HG03457 (cell line): ENCODE data around the gene ZNF692.

Experiments
- ATAC-seq: cut with Tn5 transposase; IDR thresholded peaks from one replicate; pipeline ENCODE4 v1.9.1; 2021; ENCODE audit warnings: moderate number of reproducible peaks; ENCODE audit not compliant: unreplicated experiment

Gene ZNF692

DNA sequence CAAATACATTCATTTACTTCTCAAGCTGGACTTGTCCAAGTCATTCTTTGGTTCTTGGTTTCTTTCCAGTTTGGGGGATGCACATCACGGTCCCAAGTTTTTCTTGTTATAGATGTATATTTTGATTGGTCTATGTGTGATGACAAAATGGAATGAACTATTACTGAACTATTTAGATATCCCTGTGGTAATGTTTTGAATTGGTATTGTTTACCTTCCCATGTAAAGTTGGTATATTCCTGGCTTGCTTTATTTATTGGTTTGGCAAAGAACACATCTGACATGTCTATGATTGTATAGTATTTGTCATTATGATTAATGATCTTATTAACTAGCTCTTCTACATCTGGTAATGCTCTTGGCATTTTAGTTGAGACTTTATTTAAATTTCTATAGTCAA, 22.4 kb upstream of the ZNF692 start:
- ATAC-seq: no peak

DNA sequence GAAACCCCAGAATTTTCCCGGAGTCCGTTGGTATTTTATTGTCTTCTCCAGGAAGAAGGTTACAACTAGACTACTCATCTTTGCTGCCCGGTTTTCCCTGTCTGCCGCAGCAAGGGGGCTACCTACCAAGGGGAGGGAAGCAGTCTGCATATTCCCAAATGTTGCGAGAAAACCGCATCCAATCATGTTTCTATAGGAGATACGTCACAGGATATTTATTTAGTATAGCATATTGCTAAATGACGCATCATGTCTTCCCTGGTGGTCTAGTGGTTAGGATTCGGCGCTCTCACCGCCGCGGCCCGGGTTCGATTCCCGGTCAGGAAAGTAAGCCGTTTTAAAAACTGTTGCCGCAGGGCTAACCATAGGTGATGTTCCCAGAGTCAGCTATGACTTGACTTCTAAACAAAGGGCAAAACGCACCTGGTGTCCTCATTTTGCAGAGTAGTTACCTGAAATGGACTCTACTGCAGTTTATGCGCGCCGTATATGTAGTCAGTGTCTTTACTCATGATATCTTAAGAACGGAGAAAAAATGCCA, 15.2 kb upstream of the ZNF692 start:
- ATAC-seq: peak; percentile 62

DNA sequence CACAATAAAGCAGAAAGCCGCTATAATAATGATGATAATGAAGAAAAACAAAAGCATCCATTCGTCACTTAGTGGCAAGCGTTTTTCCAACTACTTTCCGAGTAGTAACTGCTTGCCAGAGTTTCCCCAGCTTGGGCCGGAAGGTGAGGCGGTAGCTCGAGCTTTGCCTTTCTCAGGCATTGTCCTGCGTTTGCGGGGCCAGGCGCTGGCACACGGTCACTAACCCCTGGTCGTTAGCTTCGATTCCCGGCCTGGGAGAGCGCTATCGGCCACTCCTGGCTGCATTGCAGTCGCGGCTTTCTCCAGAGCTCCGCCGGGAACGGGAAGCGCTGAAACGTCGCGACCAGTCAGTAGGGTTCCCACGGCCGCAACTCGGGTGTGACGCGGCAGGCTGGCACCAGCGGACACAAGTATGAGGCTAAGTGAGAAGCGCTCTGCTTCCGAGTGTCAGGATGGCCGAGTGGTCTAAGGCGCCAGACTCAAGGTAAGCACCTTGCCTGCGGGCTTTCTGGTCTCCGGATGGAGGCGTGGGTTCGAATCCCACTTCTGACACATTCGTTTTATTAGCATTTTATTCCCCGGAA, 14.6 kb upstream of the ZNF692 start:
- peak; percentile 68 for ATAC-seq

DNA sequence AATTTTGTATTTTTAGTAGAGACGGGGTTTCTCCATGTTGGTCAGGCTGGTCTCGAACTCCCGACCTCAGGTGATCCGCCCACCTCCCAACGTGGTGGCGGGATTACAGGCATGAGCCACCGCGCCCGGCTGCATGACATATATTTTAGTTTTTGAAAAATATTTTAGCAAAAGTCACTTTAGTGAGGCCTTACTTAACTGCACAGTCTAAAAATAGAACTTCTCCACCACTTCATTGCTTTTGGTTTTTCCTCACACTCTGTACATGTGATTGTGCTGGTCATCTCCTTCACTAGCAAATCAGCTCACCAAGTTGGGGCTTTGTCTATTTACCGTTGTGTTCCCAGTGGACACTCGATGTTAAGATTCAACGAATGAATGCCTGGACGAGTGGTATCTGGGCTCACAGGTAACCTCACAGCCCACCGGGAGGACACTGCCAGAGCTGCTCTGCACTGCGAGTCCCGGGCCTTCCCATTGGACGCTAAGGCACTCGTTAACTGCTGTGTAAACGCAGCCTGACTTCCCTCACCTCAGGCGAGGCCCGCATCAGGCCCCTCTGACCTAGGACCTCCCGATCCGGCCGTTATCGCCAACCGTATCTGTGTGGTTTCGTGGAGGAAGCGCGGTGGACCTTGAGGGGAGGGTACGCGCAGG, 14.0 kb upstream of the ZNF692 start:
- peak; percentile 22 for ATAC-seq

DNA sequence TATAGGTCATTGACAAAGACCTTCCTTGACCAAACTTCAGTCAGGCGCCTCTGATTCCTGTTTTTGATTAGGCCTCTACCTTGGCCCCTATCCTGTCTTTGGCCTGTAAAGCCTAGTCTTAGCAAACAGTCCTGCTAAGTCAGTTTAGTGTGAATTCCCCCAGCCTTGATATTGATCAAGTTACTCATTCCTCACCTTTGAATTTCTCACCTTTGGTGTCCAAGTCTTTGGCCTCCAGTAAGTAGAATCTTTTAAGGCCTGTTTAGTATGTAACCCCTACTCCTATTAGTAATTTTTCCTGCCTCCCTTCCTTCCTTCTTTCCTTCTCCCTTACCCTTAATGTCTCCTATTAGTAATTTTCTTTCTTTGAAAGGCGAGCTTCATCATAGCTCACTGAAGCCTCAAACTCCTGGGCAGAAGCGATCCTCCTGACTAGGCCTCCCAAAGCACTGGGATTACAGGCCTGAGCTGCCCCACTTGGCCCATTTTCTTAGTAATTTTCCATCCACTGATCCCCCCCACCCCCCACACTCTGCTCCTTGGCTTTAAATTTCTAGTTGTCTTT, 13.0 kb upstream of the ZNF692 start:
- ATAC-seq: no peak

DNA sequence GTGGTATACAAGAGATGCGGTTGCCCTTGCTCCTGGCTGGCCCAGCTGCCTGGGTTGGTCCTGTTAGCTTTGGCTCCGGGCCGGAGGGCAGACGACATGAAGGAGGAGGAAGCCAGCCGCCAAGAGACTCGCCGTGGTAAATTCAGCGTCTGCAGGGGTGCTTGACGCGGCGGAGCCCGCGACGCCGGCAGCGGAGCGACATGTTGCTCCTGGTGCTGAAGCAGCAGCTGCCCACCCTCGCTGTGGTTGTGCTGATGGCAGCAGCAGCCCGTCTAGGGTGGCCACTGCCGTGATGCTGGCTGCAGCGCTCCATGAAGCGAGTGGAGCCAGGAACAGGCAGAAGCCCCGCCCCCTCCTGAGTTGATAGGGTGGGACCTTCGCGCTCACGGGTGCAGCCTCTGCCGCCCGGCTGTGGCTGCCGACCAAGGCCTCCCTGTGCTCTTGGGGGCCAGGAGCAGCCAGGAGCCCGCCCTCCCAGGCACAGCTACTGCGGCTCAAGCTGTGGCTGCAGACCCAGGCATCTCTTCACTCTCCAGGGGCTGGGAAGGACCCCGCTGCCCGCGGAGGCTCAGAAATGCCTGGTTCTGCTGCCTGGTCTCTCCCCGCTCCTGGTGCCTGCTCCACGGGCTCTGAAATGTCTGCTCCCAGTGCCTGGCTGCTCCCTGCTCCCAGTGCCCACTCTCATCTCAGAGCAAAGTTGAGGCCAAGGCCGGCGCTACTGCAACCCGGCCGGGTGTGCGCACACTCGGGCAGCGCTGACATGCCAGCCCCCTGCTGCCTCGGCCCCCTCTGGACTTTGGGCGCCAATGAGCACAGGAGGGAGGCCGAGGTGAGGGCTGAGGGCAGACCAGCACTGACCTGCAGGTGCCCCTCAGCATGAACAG, 4.4 kb upstream of the ZNF692 start:
- ATAC-seq: peak; percentile 47

DNA sequence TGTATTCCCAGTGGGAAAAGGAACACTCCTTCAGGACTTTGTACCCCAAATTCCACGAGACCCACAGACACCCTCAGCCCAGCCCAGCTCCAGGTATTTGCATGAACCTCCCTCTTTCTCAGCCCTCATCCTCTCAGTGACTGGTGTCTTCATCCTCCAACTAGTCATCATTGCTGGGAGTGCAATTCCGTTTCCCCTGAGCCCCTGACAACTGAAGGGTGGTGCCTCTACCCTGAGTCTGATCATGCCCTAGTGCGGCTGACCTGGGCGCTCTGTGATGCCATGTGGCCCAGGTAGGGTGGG, 3.8 kb upstream of the ZNF692 start:
- peak; percentile 0 for ATAC-seq

DNA sequence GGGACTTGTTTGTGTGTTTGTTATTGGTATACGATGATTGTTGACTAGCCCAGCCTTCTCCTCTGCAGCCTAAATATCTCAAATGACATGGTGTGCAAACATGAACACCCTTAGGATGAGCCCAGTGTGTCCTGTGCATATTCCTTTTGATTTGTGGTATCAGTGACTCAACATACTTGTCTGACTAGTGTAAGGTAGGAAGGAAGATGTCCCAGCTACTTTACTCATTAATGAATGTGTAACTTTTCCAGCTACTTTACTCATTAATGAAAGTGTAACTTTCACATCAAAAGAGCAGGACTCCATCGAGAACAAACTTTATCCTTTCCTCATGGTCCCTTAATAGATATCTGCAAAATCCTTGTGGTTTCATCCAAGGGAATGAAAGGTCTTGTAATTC, 2.7 kb upstream of the ZNF692 start:
- ATAC-seq: no peak

DNA sequence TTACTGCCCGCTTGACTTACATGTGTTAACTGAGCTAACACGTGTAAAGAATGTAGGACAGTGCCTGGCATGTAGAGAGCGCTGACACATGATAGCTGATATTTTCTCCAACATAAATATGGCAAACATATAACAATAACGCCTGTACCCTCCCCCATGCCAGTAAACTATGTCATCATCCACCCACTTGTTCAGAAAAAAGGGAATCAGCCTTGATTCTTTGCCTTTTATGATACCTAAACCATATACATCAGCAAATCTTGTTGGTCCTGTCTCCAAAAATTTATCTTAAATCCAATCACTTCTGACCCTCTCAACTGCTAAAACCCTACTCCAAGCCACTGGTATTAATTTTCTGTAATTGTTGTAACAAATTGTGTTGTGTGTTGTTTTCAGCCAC, 1.1 kb upstream of the ZNF692 start:
- no peak for ATAC-seq

DNA sequence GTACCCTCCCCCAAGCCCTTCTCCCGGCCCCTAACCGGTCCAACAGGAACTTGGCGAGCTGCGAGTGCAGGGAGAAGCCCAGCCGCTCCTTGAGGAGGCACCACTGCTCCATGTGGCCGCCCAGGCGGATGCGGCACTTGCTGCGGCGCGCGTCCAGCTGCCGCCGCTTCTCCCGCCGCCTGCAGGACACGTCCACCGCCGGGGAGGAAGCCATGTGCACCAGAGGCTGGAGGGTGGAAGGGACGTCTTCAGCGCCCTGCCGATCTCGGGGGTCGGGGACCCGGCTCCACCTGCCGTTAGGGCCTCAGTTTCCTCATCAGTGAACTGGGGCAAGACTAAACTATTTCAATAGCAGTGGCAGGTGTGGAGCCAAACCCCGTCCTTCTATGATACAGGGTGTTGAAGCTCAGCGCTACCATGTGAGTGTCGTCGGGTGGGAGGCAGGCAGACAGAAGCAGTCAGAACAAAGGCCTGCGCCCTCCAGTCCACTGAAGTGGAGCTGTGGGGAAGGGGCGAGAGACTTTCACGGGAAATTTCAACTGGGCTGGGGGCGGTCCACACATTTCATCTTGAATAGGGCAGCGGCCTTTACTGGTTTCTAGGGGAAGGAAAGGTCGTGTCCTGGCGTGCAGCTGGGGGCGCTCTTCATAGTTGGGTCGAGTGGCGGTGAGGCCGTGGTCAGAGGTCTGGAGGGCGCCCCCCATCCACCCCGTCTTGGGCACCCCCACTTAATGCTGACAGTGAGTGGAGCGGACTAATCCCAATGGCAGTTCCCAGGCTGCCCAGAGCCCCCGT, 592 bp downstream of the ZNF692 start:
- ATAC-seq: peak; percentile 23

DNA sequence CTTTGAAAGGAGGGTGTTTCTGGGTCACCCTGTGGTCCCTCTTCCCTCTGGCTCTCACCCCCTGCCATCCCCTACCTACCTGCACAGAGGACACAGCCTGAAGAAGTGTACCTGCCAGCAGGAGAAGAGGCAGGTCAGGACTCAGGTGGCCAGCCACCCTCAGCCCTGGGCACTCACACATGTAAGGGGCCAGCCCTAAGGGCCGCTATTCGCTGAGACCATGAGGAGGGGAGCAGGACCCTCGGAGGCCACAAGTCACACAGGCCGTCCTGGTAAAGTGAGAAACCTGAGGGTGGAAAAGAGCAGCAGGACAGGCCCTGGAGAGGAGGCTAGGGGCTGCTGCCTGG, 1.2 kb downstream of the ZNF692 start:
- ATAC-seq: no peak

DNA sequence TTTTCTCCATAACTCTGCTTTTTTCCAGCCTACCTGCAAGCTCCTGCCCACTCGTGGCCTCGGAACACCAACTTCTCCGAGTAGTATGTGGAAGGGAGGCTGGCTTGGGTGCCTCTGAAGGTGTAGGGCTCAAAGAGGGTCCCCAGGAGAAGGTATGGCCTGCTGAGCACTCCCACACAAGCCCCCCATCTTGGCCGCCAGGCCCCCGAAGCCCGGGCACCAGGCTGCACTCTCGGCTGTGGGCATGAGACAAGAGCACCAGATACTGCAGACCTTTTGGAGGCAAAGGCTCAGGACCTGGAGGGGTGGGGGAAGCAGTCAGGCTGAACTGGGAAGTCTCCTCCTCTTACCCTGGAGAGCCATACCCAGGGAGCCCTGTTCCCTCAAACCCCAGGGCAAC, 1.7 kb downstream of the ZNF692 start:
- no peak for ATAC-seq

DNA sequence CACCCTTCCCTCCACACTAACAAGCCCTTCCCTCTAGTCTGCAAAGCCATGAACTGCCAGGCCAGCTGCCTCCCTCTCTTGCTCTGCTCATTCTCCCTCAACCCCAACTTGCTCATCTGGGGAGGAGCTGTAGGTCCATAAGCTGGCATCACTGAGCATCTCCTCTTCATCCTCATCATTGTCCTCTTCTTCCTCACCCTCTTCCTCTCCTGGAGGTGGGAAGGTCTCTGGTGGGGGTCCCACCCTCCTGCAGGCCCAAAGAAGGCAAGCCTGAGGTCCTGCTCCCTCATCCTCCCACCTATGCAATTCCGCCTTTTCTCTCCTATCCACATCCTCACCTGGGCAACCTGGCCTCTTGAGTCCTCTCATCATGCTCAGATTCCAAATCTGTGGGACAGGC, 2.7 kb downstream of the ZNF692 start:
- ATAC-seq: no peak

DNA sequence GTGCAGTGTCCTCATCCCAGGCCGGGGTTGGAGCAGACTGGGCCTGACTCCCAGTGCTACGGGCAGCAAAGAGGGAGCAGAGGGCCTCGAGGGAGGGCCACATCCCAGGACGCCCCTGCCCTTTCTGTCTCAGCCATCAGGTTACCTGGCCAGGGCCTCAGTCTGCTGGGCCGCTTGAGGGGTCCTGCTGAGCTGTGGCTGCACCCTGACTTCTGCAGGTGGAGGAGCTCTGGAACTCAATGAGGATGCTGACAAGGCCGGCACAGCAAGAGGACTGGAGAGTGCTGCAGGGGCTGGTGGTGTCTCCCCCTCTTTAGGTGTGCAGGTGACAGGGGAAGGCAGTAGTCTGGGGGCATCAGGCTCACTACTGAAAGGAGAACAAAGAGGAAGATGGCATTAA, 3.3 kb downstream of the ZNF692 start:
- no peak for ATAC-seq

DNA sequence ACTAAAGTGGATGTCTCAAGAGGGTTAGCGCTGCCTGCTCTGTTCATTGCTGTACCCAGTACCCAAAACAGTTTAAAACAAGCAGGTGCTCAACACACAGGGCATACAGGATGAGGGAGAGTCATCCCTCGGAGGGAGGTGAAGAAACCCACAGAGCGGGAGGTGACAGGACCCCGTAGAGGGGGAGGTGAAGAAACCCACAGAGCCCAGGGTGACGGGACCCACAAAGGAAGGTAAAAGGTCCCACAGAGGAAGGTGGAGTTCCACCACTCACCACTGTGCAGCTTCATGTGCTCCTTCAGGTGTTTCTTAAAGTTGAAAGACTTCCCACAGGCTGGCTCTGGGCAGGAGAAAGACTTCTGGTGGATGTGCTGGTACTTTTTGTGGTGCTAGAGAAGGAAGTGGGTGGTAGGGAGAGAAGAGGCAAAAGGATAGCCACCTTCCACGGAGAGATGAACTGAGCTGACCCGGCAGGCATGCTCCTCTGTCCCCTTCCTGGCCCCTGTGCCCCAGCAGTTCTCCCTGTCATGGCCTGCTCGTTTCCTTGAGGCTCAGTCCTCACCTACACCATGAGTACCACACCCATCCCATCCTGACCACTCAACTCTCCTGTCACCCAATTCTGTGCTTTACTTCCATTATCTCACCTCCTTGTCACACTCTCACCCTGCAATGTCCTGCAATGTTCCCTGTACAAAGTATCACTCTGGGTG, 5.1 kb downstream of the ZNF692 start:
- no peak for ATAC-seq

DNA sequence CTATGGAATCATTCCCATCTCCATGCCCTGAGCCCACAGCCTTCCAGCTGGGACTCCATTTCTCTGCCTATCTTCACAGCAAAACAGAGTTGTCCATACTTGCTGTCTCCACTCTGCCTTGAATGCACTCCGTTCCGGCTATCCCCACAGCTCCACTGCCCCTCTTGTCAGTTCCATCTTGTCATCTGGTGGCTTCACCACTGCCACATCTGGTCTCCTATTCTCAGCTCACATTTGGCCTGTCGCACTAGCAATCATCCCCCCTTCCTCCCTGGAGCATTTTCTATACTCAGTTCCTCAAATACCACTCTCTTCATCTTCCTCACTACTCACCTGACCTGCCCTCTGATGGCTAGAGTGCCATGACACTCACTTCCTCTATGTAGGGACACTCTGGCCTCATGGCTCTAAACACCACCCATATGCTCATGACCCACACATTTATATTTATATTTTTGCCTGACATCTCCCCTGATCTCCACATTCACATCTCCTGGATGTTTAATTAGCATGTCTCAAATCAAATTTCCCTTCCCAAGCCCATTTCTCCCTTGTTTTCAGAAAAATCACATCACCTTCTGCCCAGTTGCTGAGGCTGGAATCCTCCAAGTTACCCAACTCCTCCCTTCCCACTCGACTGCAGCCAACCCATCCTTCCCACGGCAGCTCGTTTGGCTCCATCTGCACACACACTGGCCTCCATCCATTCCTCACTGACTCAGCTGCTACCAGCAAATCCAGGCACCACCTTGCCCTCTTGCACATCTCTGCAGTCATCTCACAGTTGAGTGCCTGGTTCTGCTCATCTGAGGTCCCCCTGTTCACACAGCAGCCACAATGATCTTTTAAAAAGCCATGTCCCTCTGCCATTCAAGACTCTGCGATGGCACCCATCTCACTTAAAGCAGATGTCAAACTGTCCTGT, 6.1 kb downstream of the ZNF692 start:
- ATAC-seq: no peak

DNA sequence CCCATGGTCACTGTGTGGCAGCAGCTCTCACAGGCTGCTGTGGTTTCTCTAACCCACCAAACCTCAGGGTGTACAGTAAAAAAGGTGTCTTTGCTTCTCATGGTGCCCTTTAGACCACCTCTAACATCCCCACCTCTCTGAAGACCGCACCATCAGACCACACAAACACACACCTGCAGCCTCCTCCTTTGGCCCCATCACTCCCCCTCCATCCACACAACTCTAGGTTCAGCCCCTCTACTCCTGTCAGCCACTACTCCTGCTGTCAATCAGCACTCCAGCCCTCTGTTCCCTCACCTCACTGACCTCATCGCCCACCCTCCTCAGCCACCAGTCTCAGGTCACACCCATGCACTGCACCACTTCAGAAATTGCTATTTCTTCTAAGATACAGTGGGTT, 7.5 kb downstream of the ZNF692 start:
- ATAC-seq: no peak

DNA sequence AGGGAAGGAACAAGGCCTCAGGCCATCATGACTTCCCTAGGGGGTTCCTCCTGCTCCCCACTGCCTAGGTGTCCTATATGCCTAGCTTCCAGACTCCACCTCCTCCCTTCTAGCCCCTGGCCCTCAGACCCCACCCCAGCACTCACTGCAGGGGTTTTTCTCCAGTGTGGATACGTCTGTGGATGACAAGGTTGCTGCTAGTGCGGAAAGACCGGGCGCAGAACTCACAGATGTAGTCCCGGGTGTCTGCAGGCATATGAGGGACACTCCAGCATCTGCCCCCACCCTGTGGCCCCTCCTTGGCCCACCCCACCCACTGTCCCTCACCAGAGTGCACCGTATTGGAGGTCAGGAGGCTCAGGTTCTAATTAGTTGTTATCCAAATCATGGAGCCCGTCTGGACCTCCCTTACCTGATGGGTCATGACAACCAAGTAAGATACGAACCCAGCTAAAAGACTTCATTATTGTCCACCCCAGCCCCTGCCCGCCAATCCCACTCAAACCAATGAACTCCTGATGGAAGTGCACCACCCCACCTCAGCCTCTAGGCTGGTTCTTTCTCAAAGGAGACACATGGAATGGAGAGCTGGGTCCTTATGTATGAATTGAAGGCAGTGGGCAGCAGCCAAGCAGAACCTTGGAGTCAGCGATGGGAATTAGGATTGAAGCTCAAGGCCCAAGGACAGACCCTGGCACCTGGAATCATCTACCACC, 8.2 kb downstream of the ZNF692 start:
- ATAC-seq: no peak

DNA sequence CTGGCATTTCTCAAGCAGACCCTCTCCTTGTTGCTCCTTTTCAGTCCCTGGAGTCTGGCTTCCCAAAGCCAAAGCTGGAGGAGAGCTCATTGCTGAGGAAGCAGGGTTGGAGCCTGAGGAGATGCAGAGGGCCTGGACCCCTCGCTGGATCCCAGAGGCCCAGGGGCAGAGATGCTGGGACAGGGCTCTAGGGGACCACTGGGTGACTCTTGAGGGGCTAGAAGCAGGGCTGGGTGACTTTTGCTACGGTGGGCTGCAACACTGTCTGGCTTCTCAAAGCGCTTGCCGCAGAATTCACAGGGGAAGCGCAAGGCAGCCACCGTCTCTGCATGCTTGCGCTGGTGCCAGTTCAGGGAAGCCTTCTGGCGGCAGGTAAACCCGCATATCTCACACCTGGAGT, 8.8 kb downstream of the ZNF692 start:
- ATAC-seq: no peak
